Inflammatory macrophage (primary cell): Measurements from ENCODE around the gene PRR14L.
A peak's percentile ranks its signal among the peaks of the same experiment; 100 is the strongest.
"Not testable (repeated sequence)": the region's sequence is repeated elsewhere in the genome, so short reads cannot be mapped to it uniquely, and the experiment has no call there.

ENCODE experiments used
- DNase-seq, 2 donors: peaks; one replicate each; pipeline ENCODE4 v3.0.0-alpha.2; 2020 to 2022
- total RNA-seq, 18 experiments: gene quantifications; one replicate each; lab custom pipeline; 2026; ENCODE audit warnings: mixed read lengths in 6 of 18, inconsistent platforms in 2 of 18; lab: John Stamatoyannopoulos, UW

The PRR14L gene
- 77.0 to 237 (median 118) reads per million in 18 experiments for total RNA-seq

GRCh38 chr22:31749636-31750364 lies at the start of gene PRR14L:
Gene PRR14L, minus strand, starts transcription at chr22:31750132. Its CDS starts 11,272 bp downstream, at chr22:31738860.
- peak; percentile 98 to 99 for DNase-seq

- not testable (repeated sequence) for DNase-seq
Measured at GRCh38 chr22:31799358-31799757, 49.4 kb upstream of the PRR14L start.

- peak; percentile 29 to 42 for DNase-seq
Measured at GRCh38 chr22:31790240-31790639, 40.3 kb upstream of the PRR14L start.

- no peak for DNase-seq
Measured at GRCh38 chr22:31789803-31790202, 39.9 kb upstream of the PRR14L start.

GRCh38 chr22:31776231-31776630 lies 26.3 kb upstream of the PRR14L start:
- DNase-seq: no peak

GRCh38 chr22:31773416-31773815 lies 23.5 kb upstream of the PRR14L start:
- no peak for DNase-seq

GRCh38 chr22:31768422-31769059 lies 18.6 kb upstream of the PRR14L start:
- no peak for DNase-seq

- DNase-seq: no peak
Measured at GRCh38 chr22:31764785-31765184, 14.9 kb upstream of the PRR14L start.

GRCh38 chr22:31758860-31759259 lies 8.9 kb upstream of the PRR14L start:
- not testable (repeated sequence) for DNase-seq

- DNase-seq: no peak
Measured at GRCh38 chr22:31757265-31757664, 7.3 kb upstream of the PRR14L start.

GRCh38 chr22:31754813-31755212 lies 4.9 kb upstream of the PRR14L start:
- DNase-seq: peak; percentile 1 to 12

- peak; percentile 96 to 97 for DNase-seq
Measured at GRCh38 chr22:31753634-31754501, 3.9 kb upstream of the PRR14L start, which contains the start of gene DEPDC5. Gene DEPDC5, plus strand, starts transcription at chr22:31754019. Its CDS starts 903 bp downstream, at chr22:31754922.

GRCh38 chr22:31753005-31753633 lies 3.2 kb upstream of the PRR14L start:
- DNase-seq: peak in 1 of 2 donors; percentile 42

- DNase-seq: no peak
Measured at GRCh38 chr22:31752096-31752847, 2.3 kb upstream of the PRR14L start.

- no peak for DNase-seq
Measured at GRCh38 chr22:31750365-31751284, 693 bp upstream of the PRR14L start.

GRCh38 chr22:31748490-31748889 lies 1.4 kb downstream of the PRR14L start:
- peak; percentile 3 to 11 for DNase-seq

GRCh38 chr22:31747441-31747840 lies 2.5 kb downstream of the PRR14L start:
- DNase-seq: no peak

GRCh38 chr22:31743871-31744270 lies 6.1 kb downstream of the PRR14L start:
- no peak for DNase-seq

- DNase-seq: no peak
Measured at GRCh38 chr22:31742682-31743081, 7.2 kb downstream of the PRR14L start.

GRCh38 chr22:31742115-31742514 lies 7.8 kb downstream of the PRR14L start:
- DNase-seq: peak; percentile 14 to 41
